Epithelial cell of proximal tubule (primary cell): Measurements from ENCODE around the gene TPSB2. TPM values are rescaled to one million over a fixed set of nuclear protein-coding genes. Genes with fewer than 3 reads are reported as not detected.
"Not testable (repeated sequence)": the region's sequence is repeated elsewhere in the genome, so short reads cannot be mapped to it uniquely, and the experiment has no call there.

ENCODE experiments used
- DNase-seq: peaks from one replicate; pipeline ENCODE4 v3.0.0-alpha.2; 2011; ENCODE audit warnings: low read depth
- H3K4me3 ChIP-seq: 2 replicates; pipeline ENCODE4 v1.5.1; 2011; ENCODE audit warnings: low read depth, mild to moderate bottlenecking, low read length
- CTCF ChIP-seq: conservative IDR thresholded peaks from 2 replicates; pipeline ENCODE4 v1.5.1; 2012; ENCODE audit warnings: low read depth, mild to moderate bottlenecking, low read length
- total RNA-seq: library from RNA; depleted of rRNA; stranded (reverse); fragments of >200 nt; gene quantifications from 2 replicates; pipeline ENCODE4 v1.2.3, GENCODE V29; 2015

TPSB2 gene
- total RNA-seq, 1 donor from 2014 or later: not detected

DNA sequence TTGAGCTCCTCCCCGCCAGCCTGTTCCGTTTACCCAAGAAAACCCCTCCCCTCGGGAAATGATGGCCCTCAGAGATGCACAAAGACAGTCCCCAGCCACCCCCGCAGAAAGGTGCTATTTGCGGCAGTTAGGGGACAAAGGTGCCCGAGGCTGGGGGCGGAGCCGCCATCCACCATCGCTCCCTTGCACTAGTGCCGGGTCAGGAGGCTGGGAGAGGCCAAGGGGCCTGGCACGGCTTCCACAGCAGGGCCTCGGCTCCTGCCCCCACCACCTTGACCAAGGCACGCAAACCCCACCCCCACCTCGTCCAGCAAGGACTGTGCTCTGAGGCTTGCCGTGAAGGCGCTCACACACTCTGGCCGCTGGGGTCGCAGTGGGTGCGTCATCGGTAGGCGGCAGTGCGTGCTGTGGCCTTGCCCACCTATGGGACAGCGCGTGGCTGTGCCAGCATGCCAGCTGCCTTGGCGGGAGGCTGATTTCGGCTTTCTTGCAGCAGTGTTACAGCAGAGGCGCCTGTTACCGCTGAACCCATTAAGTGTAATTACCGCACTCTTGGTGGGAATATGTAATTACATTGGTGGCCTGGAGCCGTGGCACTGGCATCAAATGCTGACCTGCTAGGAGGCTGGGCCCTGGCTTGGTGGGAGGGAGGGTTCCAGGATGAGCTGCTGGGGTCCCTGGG is 36.7 kb downstream of the TPSB2 start:
- no peak for TF ChIP-seq CTCF
- no peak overlapping the region for H3K4me3 ChIP-seq
- no peak for DNase-seq

- DNase-seq: no peak
- H3K4me3 ChIP-seq: no peak overlapping the region
- TF ChIP-seq CTCF: no peak
These were observed 37.5 kb downstream of the TPSB2 start for GRCh38 chr16:1192384-1193073.

- not testable (repeated sequence) for DNase-seq, H3K4me3 ChIP-seq
These were observed 39.2 kb downstream of the TPSB2 start for GRCh38 chr16:1190789-1191188.

DNA sequence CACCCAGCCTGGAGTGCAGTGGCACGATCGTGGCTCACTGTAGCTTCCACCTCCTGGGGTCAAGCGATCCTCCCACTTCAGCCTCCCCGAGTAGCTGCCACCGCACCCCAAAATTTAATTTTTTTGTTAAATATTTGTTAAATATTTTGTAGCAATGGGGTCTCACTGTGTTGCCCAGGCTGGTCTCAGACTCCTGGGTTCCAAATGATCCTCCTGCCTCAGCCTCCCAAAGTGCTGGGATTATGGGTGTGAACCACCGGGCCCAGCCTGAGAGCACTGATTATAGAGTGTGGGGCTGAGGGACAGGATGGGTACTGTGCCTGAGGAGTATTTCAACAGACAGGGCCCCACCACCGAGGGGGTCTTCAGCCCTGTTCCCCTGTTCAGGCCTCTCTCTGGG is 40.5 kb downstream of the TPSB2 start:
- TF ChIP-seq CTCF: no peak
- no peak overlapping the region for H3K4me3 ChIP-seq
- no peak for DNase-seq

DNA sequence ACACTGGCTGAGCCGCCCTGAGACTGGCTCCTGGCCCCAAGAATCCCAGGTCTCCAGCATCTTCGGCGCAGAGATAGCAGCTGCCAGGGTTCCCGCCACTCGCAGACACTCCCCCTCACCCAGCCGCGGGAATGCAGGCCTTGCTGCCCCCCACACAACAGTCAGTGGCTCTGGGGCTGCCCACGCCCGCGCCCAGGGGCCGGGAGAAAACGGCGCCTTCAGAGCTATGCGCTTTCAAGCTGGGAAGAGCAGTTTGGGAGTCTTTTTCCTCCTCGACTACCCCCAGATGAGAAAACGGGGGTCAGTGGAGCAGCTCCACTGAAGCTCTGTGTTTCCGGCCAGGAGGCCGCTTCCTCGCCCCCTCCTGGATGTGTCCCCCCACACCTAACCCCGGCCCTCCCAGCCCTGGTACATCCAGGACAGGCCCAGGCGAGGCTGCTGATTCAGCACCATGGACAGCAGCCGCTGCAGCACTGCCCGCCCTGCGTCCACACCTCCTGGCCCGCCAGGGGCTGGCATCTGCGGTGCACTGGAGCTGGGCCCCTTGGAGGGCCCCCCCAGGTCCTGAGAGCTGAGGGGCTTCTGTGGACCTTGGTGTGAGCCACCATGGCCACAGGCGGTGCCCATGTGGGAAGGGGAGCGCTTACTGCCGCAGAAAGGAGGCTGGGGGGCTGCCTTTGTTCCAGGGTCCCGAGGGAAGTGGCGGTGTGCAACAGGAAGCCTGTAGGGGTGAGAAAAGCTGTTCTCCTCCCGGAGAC is 41.4 kb downstream of the TPSB2 start:
- no peak for TF ChIP-seq CTCF
- H3K4me3 ChIP-seq: no peak overlapping the region
- DNase-seq: no peak

DNA sequence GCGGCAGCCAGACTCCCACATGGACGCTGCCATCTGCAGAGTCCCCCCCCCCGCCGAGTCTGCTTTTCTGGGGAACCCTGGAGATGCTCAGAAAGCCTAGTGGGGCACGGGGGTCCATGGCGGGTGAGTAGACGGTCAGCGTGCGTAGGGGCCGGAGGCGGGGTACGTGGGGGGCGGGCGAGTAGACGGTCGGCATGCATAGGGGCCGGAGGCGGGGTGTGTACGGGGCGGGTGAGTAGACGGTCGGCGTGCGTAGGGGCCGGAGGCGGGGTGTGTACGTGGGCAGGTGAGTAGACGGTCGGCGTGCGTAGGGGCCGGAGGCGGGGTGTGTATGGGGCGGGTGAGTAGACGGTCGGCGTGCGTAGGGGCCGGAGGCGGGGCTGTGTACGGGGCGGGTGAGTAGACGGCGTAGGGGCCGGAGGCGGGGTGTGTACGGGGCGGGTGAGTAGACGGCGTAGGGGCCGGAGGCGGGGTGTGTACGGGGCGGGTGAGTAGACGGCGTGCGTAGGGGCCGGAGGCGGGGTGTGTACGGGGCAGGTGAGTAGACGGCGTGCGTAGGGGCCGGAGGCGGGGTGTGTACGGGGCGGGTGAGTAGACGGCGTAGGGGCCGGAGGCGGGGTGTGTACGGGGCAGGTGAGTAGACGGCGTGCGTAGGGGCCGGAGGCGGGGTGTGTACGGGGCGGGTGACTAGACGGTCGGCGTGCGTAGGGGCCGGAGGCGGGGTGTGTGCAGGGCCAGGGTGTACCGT is 44.4 kb downstream of the TPSB2 start:
- H3K4me3 ChIP-seq, DNase-seq: not testable (repeated sequence)

DNA sequence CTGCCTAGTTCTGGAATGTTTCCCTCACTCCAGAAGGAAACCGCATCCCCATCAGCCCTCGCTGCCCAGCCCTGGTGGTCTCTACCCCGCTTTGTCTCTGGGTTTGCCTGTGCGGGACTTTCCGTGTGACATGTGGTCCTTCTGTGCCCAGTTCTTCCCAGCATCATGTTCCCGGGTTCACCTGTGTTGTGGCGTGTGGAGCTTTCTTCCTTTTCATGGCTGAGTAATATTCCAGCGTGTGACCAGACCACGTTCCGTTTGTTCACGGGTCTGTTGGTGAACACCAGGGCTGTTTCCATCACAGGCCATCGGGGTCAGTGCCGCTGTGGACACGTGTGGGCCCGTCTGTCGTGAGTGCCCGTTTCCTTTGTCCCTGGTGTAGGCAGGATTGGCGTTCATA is 45.0 kb downstream of the TPSB2 start:
- no peak for TF ChIP-seq CTCF
- DNase-seq: no peak
- no peak overlapping the region for H3K4me3 ChIP-seq
